Activated naive CD8-positive, alpha-beta T cell treated with anti-CD3 and anti-CD28 coated beads, Interleukin-2, amount 50 U/mL, for 16 hours (primary cell): Measurements from ENCODE around the gene SMYD3.

ENCODE experiments used
- DNase-seq: peaks from one replicate; pipeline ENCODE4 v3.0.0-alpha.2; 2020; ENCODE audit warnings: low read depth, low spot score

The SMYD3 gene

DNA sequence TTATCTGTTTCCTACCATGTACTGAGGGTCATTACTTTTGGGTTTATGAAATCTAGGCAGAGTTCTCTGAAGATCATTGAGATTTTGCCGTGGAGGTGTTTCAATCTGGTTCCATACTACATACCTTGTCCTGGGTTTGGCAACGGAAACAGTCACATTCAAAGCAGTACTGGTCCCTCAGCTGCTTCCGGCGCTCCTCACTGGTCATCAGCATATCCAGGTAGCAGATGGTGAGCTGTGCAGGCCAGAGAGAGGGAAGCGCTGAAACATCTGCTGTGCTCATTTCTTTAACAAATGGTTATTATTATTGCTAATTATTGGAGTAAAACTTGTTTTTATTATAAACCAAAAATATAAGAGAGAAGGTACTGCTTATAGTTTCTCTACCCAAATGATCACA lies 591.7 kb downstream of the SMYD3 start:
- no peak for DNase-seq

GRCh38 chr1:245908543-245908942 lies 598.5 kb downstream of the SMYD3 start:
- no peak for DNase-seq

DNA sequence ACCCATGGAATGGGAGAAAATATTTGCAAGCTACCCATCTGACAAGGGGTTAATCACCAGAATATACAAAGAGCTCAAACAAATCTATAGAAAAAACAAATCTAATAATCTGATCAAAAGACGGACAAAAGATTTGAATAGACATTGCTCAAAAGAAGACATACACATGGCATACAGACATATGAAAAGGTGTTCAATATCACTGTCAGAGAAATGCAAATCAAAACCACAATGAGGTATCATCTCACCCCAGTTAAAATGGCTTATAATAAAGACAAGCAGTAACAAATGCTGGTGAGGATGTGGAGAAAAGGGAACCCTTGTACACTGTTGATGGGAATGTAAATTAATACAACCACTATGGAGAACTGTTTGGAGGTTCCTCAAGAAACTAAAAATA lies 600.9 kb downstream of the SMYD3 start:
- DNase-seq, result no peak

DNA sequence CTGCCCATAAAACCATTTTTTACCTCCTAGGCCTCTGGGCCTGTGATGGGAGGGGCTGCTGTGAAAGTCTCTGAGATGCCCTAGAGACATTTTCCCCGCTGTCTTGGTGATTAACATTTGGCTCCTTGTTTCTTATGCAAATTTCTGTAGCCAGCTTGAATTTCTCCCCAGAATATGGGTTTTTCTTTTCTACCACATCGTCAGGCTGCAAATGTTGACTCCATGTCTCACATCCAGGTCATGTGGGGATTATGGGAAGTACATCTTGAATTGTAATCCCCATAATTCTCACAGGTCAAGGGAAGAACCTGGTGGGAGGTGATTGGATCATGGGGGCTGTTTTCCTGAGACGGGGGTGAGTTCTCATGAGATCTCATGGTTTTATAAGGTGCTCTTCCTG lies 603.2 kb downstream of the SMYD3 start:
- no peak for DNase-seq

GRCh38 chr1:245901565-245901964 lies 605.5 kb downstream of the SMYD3 start:
- DNase-seq, result no peak

DNA sequence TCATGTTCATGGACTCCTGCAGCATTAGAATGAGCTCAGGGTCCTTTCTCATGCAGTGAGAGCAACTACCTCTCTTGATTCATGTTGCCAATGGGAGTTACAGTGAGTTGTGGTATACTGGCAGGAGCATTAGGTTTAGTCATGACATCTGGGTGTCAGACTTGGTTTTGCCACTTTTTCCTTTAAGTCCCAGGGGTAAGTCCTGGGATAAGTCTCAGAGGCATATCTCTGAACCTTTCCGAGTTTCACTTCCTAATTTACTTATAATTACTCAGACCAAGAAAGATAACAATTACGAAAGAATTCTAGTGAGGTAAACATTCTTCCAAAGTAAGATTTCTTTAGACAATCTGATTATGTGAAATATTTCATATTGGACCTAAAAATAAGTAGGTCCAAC lies 606.0 kb downstream of the SMYD3 start:
- DNase-seq, result no peak

DNA sequence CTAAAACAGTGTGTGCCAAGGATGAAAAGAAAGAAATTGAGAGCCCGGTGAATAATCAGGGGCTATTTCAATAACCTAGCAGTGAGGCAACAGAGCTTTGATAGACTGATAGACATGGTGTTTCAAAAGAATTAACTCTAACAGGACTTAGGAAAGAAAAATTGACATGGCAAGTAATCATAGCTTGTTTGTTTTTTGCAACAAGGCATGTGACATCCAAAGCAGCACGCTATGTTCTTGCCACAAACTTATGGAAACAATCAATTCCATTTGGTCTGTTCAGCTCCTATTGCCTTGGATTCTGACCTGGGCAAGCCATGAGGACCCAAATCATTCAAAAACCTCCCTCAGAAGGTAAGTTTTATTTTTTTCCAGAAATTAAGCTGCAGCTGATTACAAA lies 608.5 kb downstream of the SMYD3 start:
- no peak for DNase-seq

GRCh38 chr1:245896258-245896657 lies 610.8 kb downstream of the SMYD3 start:
- DNase-seq, result no peak

- DNase-seq, result no peak
These were observed 611.6 kb downstream of the SMYD3 start for GRCh38 chr1:245895455-245895959.

GRCh38 chr1:245894843-245895242 lies 612.2 kb downstream of the SMYD3 start:
- DNase-seq, result no peak

GRCh38 chr1:245893025-245893424 lies 614.1 kb downstream of the SMYD3 start:
- no peak for DNase-seq

DNA sequence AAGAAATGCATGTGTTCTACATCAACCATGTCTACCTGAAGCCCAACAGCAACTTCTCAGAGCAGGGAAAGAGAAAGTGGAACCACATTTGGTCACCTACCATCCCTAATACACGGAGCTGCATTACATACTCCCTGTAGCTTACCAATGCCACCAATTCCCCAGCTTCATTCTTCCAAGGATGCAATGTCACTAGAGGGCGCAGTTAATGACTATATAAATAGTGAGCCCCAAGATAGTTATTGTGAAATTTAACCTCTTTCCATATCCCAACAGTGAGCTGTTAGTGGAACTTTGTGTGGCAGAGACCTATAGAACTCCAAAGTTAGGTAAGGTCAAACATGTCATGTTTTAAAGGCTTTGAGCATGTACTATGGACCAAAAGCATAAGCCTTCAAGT lies 618.3 kb downstream of the SMYD3 start:
- no peak for DNase-seq

DNA sequence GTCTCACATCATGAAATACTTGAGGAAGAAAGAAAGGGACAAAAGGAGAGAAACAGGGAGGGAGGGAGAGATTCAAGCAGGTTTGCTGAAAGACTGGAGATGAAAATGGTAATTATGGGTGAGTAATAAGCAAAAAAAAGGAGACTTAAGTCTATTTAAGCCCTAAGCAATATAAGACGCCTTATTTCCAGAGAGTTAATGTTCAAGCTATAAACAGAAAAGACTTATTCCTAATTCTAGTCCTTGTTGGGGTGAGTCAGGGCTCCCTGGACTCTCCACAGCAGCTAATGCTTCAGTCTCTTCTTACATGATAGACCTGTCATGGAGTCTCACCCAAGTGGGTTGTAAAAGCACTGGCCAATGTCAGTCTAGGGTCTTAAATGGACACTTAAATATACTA lies 619.2 kb downstream of the SMYD3 start:
- no peak for DNase-seq

DNA sequence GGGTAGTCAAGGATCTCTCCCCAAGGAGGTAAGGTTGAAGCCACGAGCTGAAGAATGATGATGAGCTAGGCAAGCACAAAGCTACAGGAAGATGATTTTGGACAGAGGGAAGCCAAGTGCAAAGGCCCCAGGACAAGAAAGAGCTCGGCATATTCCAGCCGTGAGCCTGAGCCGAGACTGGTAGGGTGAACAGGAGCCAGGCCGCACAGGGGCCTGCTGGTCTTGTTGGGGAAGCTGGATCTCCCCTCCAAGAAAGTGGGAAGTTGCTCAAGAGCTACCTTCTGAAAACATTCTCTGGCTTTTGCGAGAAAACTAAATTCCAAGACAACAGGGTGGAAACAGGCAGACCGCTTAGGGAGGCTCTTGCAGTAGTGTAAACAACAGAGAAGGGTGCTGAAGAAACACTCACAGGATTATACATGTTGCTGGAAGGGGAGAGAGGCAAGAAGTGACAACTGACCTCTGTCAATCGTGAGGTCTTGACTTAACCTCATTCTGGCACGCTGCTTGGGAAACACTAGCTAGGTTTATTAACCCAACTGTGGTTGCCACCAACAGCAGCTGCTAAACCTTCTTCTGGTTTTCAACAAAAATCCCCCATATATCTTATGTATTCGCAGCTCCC lies 625.2 kb downstream of the SMYD3 start:
- DNase-seq, result no peak

GRCh38 chr1:245880754-245881403 lies 626.2 kb downstream of the SMYD3 start:
- DNase-seq, result no peak

DNA sequence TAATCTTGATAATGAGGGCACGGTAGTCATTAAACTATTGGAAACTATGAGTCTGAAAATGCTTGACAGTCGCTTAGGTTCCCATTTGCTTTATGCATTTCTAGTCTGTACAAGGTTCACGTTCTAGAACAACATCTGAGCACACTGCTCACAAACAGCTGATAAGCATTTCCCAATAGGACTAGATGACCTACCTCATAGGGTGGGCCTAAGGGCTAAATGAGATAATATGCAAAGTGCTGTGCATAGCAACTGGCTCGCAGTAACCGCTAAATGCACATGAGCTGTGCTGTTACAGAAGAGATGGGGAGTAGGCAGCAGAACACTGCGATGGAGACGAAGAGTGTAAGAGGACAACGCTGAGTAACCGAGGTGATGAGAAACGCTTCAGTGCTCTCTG lies 628.0 kb downstream of the SMYD3 start:
- no peak for DNase-seq

DNA sequence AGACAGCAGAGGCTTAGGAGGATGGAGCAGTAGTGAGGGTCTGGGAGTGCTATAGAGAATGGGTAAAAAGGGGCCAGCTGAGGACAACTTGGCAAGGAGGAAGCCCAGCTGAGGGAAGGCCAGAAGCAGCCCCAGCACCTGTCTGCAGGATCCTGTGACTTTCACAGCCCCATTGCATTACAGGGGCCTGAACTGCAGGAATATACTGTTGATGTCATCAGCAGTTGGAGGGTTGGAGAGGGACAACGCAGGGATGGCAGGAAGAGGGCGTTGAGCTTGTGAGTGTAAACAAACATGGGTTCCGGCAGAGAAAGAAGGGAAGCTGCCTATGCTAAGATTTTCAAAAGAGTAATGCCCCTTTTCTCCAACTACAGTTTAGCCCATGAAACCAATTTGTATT lies 628.5 kb downstream of the SMYD3 start:
- no peak for DNase-seq

- DNase-seq, result no peak
These were observed 629.1 kb downstream of the SMYD3 start for GRCh38 chr1:245877976-245878375.

DNA sequence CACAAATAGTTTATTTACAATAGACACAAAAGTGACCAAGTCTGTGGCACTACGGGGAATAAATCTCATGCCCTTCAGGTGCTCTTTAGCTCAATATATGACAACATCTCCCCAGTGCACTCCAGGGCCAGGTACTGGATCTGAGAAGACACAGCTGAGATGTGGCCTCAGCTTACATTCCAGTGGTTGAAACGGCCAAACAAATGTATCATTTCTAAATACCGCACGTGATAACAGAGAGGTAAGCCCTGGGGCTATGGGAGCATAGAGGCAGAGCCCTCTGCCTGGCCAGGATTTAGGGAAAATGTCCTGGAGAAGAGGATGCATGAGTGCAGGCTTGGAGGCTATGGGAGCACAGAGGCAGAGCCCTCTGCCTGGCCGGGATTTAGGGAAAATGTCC lies 630.5 kb downstream of the SMYD3 start:
- no peak for DNase-seq

- no peak for DNase-seq
These were observed 631.4 kb downstream of the SMYD3 start for GRCh38 chr1:245875581-245876261.

DNA sequence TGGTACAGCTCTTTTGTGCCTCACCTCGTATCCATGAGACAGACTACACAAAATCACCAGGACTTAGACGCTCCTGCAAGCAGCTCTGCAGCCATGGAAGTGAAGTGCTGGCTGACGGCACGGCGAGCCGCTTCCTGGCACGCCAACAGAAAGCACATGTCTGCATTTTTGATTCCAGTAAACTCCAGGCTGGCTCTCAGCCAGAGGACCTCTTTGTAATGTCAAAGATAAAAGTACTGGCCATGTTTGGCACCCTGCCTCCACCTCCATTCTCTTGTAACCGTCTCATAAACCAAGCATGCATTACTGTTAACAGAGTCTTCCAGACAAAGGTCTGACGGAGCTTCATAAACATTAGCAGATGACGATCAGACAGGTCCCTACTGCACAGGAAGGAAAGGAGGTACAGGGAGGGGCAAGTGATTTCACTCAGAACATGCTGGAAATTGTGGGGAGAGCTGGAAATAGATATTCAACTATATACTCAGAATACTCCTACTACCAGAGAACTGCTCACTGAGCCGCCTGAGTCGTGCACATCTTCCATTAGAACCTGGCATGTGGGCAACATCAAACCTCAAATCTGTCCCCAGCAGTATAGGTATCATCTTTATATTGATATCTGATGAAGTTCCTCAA lies 632.0 kb downstream of the SMYD3 start:
- DNase-seq, result no peak

GRCh38 chr1:245873883-245874671 lies 633.0 kb downstream of the SMYD3 start:
- no peak for DNase-seq
